GM18907 (cell line): ENCODE measurements around the gene EEPD1.

Source experiments
- ATAC-seq: cut with Tn5 transposase; IDR thresholded peaks from one replicate; pipeline ENCODE4 v1.9.1; 2021; ENCODE audit warnings: mild to moderate bottlenecking, moderate library complexity; ENCODE audit not compliant: unreplicated experiment

EEPD1 gene

DNA sequence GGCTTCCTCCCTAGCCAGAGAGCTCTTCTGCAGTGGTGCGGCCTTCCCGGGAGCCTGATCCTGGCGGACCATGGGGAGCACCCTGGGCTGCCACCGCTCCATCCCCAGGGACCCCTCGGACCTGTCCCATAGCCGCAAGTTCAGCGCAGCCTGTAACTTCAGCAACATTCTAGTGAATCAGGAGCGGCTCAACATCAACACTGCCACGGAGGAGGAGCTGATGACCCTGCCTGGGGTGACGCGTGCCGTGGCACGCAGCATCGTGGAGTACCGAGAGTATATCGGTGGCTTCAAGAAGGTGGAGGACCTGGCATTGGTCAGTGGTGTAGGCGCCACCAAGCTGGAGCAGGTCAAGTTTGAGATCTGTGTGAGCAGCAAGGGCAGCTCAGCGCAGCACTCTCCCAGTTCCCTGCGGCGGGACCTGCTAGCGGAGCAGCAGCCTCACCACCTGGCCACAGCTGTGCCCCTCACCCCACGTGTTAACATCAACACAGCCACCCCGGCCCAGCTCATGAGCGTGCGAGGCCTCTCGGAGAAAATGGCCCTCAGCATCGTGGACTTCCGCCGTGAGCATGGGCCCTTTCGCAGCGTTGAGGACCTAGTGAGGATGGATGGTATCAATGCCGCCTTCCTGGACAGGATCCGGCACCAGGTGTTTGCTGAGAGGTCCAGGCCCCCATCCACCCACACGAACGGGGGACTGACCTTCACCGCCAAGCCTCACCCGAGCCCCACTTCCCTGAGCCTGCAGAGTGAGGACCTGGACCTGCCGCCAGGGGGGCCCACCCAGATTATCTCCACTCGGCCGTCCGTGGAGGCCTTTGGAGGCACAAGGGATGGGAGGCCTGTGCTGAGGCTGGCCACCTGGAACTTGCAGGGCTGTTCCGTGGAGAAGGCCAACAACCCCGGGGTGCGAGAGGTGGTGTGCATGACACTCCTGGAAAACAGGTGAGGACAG lies 1.5 kb downstream of the EEPD1 start:
- no peak for ATAC-seq

- ATAC-seq, result no peak
Measured at GRCh38 chr7:36155811-36156361, 2.8 kb downstream of the EEPD1 start.

- ATAC-seq, result no peak
Measured at GRCh38 chr7:36157527-36158320, 4.7 kb downstream of the EEPD1 start.

- no peak for ATAC-seq
Measured at GRCh38 chr7:36158321-36158605, 5.2 kb downstream of the EEPD1 start.

GRCh38 chr7:36159618-36160017 lies 6.6 kb downstream of the EEPD1 start:
- no peak for ATAC-seq

- no peak for ATAC-seq
Measured at GRCh38 chr7:36160313-36160712, 7.3 kb downstream of the EEPD1 start.

GRCh38 chr7:36161996-36162395 lies 8.9 kb downstream of the EEPD1 start:
- no peak for ATAC-seq

DNA sequence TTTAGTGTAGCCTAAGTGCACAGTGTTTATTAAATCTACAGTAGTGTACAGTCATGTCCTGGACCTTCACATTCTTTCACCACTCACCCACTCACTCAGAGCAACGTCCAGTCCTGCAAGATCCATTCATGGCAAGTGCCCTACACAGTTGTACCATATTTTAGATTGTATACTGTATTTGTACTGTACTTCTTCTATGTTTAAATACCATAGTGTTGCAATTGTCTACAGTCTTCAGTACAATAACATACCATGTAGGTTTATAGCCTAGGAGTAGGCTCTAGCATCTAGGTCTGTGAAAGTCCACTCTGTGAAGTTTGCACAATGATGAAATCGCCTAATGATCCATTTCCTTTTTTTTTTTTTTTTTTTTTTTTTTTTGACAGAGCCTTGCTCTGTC lies 12.0 kb downstream of the EEPD1 start:
- ATAC-seq, result no peak

DNA sequence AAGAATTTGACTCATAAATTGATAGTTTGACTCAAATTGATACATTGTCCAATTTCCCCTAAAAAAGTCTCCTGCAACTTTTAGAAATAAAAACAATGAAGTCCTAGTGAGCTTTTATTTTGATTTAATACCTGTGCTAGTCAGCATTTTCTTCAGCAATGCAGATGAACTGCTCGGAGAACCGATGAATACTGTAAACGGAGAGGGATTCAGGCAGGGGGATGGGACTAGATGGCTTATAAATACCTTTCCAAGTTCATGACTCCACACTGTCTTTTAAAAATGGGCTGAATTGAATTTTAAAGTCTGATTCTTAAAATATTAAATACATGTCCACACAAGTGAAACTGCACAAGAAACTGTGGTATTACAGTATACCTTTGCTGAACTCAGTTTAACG lies 12.7 kb downstream of the EEPD1 start:
- ATAC-seq, result no peak

GRCh38 chr7:36167403-36168050 lies 14.5 kb downstream of the EEPD1 start:
- ATAC-seq, result no peak

GRCh38 chr7:36171503-36171902 lies 18.4 kb downstream of the EEPD1 start:
- no peak for ATAC-seq

DNA sequence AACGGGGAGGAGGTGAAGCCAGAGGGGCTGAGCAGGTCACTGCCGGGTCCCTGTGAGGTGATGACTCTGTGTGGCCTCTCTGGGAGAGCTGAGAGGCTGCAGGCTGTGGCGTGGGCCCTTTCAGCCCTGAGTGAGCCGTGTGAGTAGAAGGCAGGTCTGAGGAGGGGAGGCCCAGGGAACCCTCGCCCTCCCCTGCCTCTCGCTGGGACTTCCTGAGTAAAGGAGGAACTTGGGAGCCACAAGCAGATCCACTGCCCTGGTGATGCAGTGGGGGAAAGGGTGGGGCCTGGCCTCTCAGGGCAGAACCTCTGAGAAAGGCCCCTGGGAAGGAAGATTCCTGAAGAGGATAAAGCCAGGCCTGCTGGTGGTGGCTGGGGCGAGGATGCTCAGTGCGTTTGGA lies 22.8 kb downstream of the EEPD1 start:
- no peak for ATAC-seq

GRCh38 chr7:36176697-36177096 lies 23.6 kb downstream of the EEPD1 start:
- no peak for ATAC-seq

DNA sequence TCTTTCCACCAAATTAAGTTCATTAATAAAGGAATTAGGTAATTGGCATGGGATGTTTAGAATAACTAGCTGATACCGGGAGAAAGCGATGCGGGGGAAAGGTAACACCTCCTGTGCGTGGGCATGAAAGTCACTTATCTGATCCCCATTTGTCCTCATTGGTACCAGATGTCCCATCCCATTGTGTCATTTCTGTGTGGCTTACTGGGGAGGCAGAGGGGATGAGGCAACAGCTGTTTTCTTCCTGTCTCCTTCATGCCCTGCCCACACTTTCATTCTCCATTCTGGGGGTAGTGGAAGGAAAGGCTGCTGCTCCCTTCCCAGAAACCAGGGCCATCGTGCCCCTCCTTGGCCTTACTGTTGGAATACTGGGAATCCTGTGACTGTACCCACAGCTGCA lies 27.1 kb downstream of the EEPD1 start:
- ATAC-seq, result no peak

- ATAC-seq, result no peak
Measured at GRCh38 chr7:36181668-36182067, 28.6 kb downstream of the EEPD1 start.

GRCh38 chr7:36182854-36183604 lies 30.0 kb downstream of the EEPD1 start:
- no peak for ATAC-seq

DNA sequence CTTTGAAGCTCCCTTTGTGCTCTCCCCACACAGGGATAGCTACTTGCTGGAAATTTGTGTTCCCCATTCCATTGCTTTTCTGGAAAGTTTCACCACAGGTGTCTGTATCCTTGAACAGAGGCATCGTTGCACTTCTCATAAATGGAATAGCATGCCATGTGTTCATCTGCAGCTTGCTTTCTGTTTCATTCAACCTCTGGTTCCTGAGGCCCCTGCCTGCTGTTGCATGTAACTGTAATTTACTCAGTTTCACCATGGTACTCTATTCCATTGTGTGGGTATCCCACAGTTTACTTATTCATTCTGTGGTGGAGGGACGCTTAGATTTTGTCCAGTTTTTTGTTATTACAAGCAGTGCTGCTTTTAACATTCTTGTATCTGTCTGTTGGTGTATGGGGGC lies 32.0 kb downstream of the EEPD1 start:
- ATAC-seq, result no peak

GRCh38 chr7:36185756-36186155 lies 32.7 kb downstream of the EEPD1 start:
- no peak for ATAC-seq

DNA sequence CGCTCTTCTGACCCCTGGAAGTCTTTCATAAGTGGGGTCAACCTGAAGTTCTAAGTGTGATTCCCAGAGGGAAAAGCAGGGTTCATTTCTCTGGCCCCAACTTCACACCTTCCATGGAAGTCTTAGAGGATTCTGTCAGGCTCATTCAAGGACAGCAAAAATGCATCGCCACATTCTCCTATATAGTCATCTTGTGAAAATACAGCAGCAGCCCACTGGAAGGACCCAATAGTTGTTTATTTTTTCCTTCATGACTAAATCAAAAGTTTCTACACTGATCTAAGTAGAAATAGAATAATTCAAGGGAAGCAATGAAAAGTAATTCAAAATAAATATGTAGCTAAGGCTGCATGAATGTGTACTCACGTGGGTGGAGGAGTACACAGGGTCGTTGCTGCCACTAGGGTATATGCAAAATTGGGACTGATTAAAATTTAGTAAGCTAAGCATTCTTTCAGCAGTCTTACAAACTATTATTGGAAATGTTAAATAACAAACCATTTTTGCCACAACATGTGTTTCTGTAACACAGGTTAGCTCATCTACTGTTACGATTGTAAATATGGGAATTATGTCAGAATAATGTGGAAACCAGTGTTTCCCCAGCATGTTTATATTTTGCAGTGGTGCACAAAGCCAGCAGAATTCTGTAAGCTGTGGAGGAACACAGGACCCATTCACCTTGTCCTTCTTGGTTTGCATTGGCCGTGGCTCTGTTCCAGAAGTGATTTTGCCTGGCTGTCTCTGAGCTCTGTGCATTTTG lies 33.5 kb downstream of the EEPD1 start:
- no peak for ATAC-seq

DNA sequence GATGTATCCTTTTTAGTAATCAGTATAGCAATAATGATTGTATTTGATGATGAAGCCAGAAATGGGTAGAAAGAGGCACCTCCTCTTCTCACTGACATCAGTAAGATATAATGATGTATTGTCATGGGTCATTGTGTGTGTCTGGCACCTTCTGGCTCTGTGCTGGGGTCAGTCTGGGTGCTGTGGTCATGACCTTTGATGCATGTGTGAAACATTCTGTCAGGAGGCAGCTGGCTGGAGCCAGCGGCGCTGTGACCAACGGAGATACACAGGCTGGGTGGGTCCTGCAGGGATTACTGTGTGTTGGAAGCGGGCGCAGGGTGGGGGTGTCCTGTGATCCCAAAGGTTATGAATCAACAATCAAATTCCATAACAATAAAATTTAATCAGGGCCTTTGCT lies 35.2 kb downstream of the EEPD1 start:
- no peak for ATAC-seq
